CD14-positive monocyte (primary cell): Measurements from ENCODE around the gene EPHA3. TPM values are rescaled to one million over a fixed set of nuclear protein-coding genes. Genes with fewer than 3 reads are reported as not detected.

Experiments
- DNase-seq, 3 donors: peaks; one replicate each; pipeline ENCODE4 v3.0.0-alpha.2; 2011 to 2022
- H2AFZ ChIP-seq: 2 replicates; pipeline ENCODE4 v1.6.0; 2012; ENCODE audit warnings: mild to moderate bottlenecking, low read depth, low read length, inconsistent platforms; ENCODE audit not compliant: insufficient read depth, poor library complexity, severe bottlenecking
- H3K27ac ChIP-seq, 2 donors: 1 replicate in 1 of 2; 2 replicates in 1 of 2; pipeline ENCODE4 v1.5.1; 2012 to 2013; ENCODE audit warnings: low read length in 2 of 2, control low read depth in 1 of 2, inconsistent platforms in 1 of 2, low read depth in 1 of 2, mild to moderate bottlenecking in 1 of 2
- H3K27me3 ChIP-seq, 2 donors: one replicate each; pipeline versions ENCODE4 v1.6.0 to v1.6.1; 2011 to 2013; ENCODE audit warnings: low read length in 2 of 2; ENCODE audit not compliant: control insufficient read depth in 2 of 2, insufficient read depth in 2 of 2
- H3K36me3 ChIP-seq, 2 donors: replicated peaks in 1 of 2; 1 replicate in 1 of 2; 2 replicates in 1 of 2; pipeline versions ENCODE4 v1.5.1 to v1.6.1; 2012 to 2013; ENCODE audit warnings: low read length in 2 of 2, control low read depth in 1 of 2, inconsistent platforms in 1 of 2, mild to moderate bottlenecking in 1 of 2; ENCODE audit not compliant: insufficient read depth in 2 of 2, control insufficient read depth in 1 of 2
- H3K4me1 ChIP-seq, 2 donors: 1 replicate in 1 of 2; 2 replicates in 1 of 2; pipeline versions ENCODE4 v1.5.1 to v1.6.1; 2012 to 2013; ENCODE audit warnings: low read length in 2 of 2, control low read depth in 1 of 2, inconsistent platforms in 1 of 2, mild to moderate bottlenecking in 1 of 2, moderate library complexity in 1 of 2; ENCODE audit not compliant: insufficient read depth in 2 of 2, control insufficient read depth in 1 of 2
- H3K4me2 ChIP-seq: replicated peaks from 2 replicates; pipeline ENCODE3; 2012; ENCODE audit warnings: low read length, moderate library complexity, mild to moderate bottlenecking; ENCODE audit not compliant: poor library complexity, severe bottlenecking; ENCODE audit errors: extremely low read depth
- H3K4me3 ChIP-seq, 3 experiments: fragments of 200-600 bp in 1 of 3; sonication (generic) in 1 of 3; replicated peaks in 1 of 3; 1 replicate in 2 of 3; 2 replicates in 1 of 3; pipeline ENCODE4 v1.5.1; 2011 to 2013; ENCODE audit warnings: low read length in 3 of 3, mild to moderate bottlenecking in 3 of 3, control low read depth in 2 of 3, low read depth in 2 of 3, inconsistent platforms in 1 of 3, moderate library complexity in 1 of 3
- H3K79me2 ChIP-seq: 2 replicates; pipeline ENCODE4 v1.6.0; 2012; ENCODE audit warnings: mild to moderate bottlenecking, control low read depth, inconsistent platforms, low read length, moderate library complexity; ENCODE audit not compliant: insufficient read depth
- H3K9ac ChIP-seq: 2 replicates; pipeline ENCODE4 v1.6.0; 2017; ENCODE audit warnings: low read length, mild to moderate bottlenecking; ENCODE audit not compliant: insufficient read depth, poor library complexity, severe bottlenecking
- H3K9me3 ChIP-seq, 2 donors: replicated peaks in 1 of 2; 1 replicate in 1 of 2; 2 replicates in 1 of 2; pipeline versions ENCODE4 v1.5.1 to v1.6.1; 2012 to 2013; ENCODE audit warnings: low read length in 2 of 2, control low read depth in 1 of 2; ENCODE audit not compliant: control insufficient read depth in 1 of 2, insufficient read depth in 1 of 2
- H4K20me1 ChIP-seq: 2 replicates; pipeline ENCODE4 v1.6.0; 2012; ENCODE audit warnings: mild to moderate bottlenecking, low read length, control low read depth, moderate library complexity; ENCODE audit not compliant: insufficient read depth
- H3K27ac Mint-ChIP-seq, 7 donors: one replicate each; pipeline ENCODE4 v1.8.0; 2020; ENCODE audit warnings: mild to moderate bottlenecking in 7 of 7, mixed read lengths in 7 of 7, moderate library complexity in 6 of 7, inconsistent platforms in 2 of 7
- H3K27me3 Mint-ChIP-seq, 3 donors: one replicate each; pipeline ENCODE4 v1.8.0; 2021 to 2022; ENCODE audit warnings: low read depth in 3 of 3, mild to moderate bottlenecking in 3 of 3, mixed read lengths in 3 of 3, moderate library complexity in 3 of 3, inconsistent platforms in 1 of 3
- H3K36me3 Mint-ChIP-seq, 2 donors: one replicate each; pipeline ENCODE4 v1.8.0; 2020; ENCODE audit warnings: mixed read lengths in 2 of 2, inconsistent platforms in 1 of 2, mild to moderate bottlenecking in 1 of 2
- H3K4me1 Mint-ChIP-seq: one replicate; pipeline ENCODE4 v1.8.0; 2020; ENCODE audit warnings: mild to moderate bottlenecking, mixed read lengths
- H3K4me3 Mint-ChIP-seq, 2 donors: one replicate each; pipeline ENCODE4 v1.8.0; 2020; ENCODE audit warnings: mild to moderate bottlenecking in 2 of 2, mixed read lengths in 2 of 2, moderate library complexity in 1 of 2
- H3K9me3 Mint-ChIP-seq, 7 donors: one replicate each; pipeline ENCODE4 v1.8.0; 2020 to 2022; ENCODE audit warnings: mixed read lengths in 7 of 7, mild to moderate bottlenecking in 6 of 7, moderate library complexity in 6 of 7, inconsistent platforms in 2 of 7
- CTCF ChIP-seq: fragments of 200-600 bp; IDR thresholded peaks from one replicate; pipeline ENCODE4 v1.8.0; 2022; ENCODE audit warnings: antibody characterized with exemption, mild to moderate bottlenecking
- WGBS: methylation state at CpG from one replicate; pipeline ENCODE4 v1.1.5; 2013; ENCODE audit warnings: missing lambda C conversion rate; ENCODE audit not compliant: insufficient coverage; 5-methylcytosine and 5-hydroxymethylcytosine counted together
- intact Hi-C, 2 donors: fragments of 100-400 bp; cut with micrococcal nuclease; formaldehyde crosslinking; loops; one replicate each; pipeline versions ENCODE4 v1.15.0 to v1.15.1; 2023
- polyA plus RNA-seq, 3 donors: library from polyadenylated mRNA; depleted of rRNA in 1 of 3; unstranded in 2 of 3; stranded (reverse) in 1 of 3; fragments of 300-500 nt in 2 of 3; fragments of >200 nt in 1 of 3; fragmentation: Illumina TruSeq in 2 of 3; gene quantifications; 1 replicate in 2 of 3; 2 replicates in 1 of 3; pipeline ENCODE4 v1.2.3, GENCODE V29; 2012 to 2021

EPHA3 gene
- polyA plus RNA-seq, 3 donors: not detected

- no peaks in the 10 kb centered on the region for H3K79me2 ChIP-seq
- H3K27ac ChIP-seq: no peak overlapping the region
- no peak overlapping the region for H3K4me3 ChIP-seq
- H3K36me3 ChIP-seq: no peaks in the 10 kb centered on the region
- H3K27me3 ChIP-seq: no peaks in the 10 kb centered on the region
- Mint-ChIP-seq H3K4me3 (peak overlapping the region in 1 of 2 donors; percentile 24), H3K27ac (no peak overlapping the region), H3K9me3 (no peaks in the 10 kb centered on the region), H3K4me1 (no peaks in the 10 kb centered on the region), H3K36me3 (no peaks in the 10 kb centered on the region), H3K27me3 (no peaks in the 10 kb centered on the region)
- no peaks in the 10 kb centered on the region for H3K9me3 ChIP-seq
- H3K4me2 ChIP-seq: no peak overlapping the region
- no peak for DNase-seq
- no peaks in the 10 kb centered on the region for H3K4me1 ChIP-seq
- H3K9ac ChIP-seq: no peak overlapping the region
- no CpG with 5 or more reads among the region's 2 CpGs for WGBS
- intact Hi-C loops: no loop called here
- no peak for TF ChIP-seq CTCF
- H4K20me1 ChIP-seq: no peaks in the 10 kb centered on the region
- no peak overlapping the region for H2AFZ ChIP-seq
These were observed 193.1 kb downstream of the EPHA3 start for GRCh38 chr3:89300526-89300925.

GRCh38 chr3:89300981-89301380 is 193.6 kb downstream of the EPHA3 start:
- Mint-ChIP-seq H3K9me3 (no peaks in the 10 kb centered on the region), H3K27me3 (no peaks in the 10 kb centered on the region), H3K4me3 (no peak overlapping the region), H3K27ac (no peak overlapping the region), H3K4me1 (no peaks in the 10 kb centered on the region), H3K36me3 (no peaks in the 10 kb centered on the region)
- DNase-seq: no peak
- Histone ChIP-seq H2AFZ (no peak overlapping the region), H3K9ac (no peak overlapping the region), H3K27me3 (no peaks in the 10 kb centered on the region), H3K36me3 (no peaks in the 10 kb centered on the region), H3K79me2 (no peaks in the 10 kb centered on the region), H3K4me2 (no peak overlapping the region), H3K9me3 (no peaks in the 10 kb centered on the region), H3K4me1 (no peaks in the 10 kb centered on the region), H4K20me1 (no peaks in the 10 kb centered on the region), H3K27ac (no peak overlapping the region), H3K4me3 (no peak overlapping the region)
- intact Hi-C loops: no loop called here
- TF ChIP-seq CTCF: no peak
- WGBS: no CpG with 5 or more reads among the region's 2 CpGs
